Muscle layer of colon (tissue), 2 donors: ENCODE measurements around the gene CHST6.
"Not testable (repeated sequence)": the region's sequence is repeated elsewhere in the genome, so short reads cannot be mapped to it uniquely, and the experiment has no call there.

Experiments used
- H3K27ac ChIP-seq: one replicate; pipeline ENCODE4 v1.7.0; 2013; ENCODE audit warnings: low read depth, mild to moderate bottlenecking, low read length, moderate library complexity
- H3K27me3 ChIP-seq, 2 donors: one replicate each; pipeline ENCODE4 v1.7.0; 2013; ENCODE audit warnings: low read length in 2 of 2, mild to moderate bottlenecking in 2 of 2; ENCODE audit not compliant: insufficient read depth in 2 of 2, control insufficient read depth in 1 of 2
- H3K36me3 ChIP-seq: one replicate; pipeline ENCODE4 v1.7.0; 2013; ENCODE audit warnings: mild to moderate bottlenecking, low read length; ENCODE audit not compliant: insufficient read depth
- H3K4me1 ChIP-seq: one replicate; pipeline ENCODE4 v1.7.0; 2013; ENCODE audit warnings: mild to moderate bottlenecking, low read length; ENCODE audit not compliant: insufficient read depth
- H3K4me3 ChIP-seq, 2 donors: one replicate each; pipeline ENCODE4 v1.7.0; 2013; ENCODE audit warnings: low read length in 2 of 2, low read depth in 1 of 2, mild to moderate bottlenecking in 1 of 2, moderate library complexity in 1 of 2
- H3K9ac ChIP-seq: one replicate; pipeline ENCODE4 v1.7.0; 2013; ENCODE audit warnings: low read length
- H3K9me3 ChIP-seq: one replicate; pipeline ENCODE4 v1.7.0; 2013; ENCODE audit warnings: mild to moderate bottlenecking, low read length
- donor health status: abdominal sarcoma.
- donor health status: Adenocarcinoma of cecum.

CHST6 gene

GRCh38 chr16:75464122-75464918, 30.9 kb downstream of the CHST6 start, which contains the start of gene TMEM170A:
TMEM170A (minus strand) TSS chr16:75464689; CDS start chr16:75464600, 89 bp downstream.
- Histone ChIP-seq H3K27ac (peak within 1 kb of the TSS; percentile 98), H3K36me3 (no peaks in the 10 kb centered on the region), H3K9ac (peak within 1 kb of the TSS; percentile 44), H3K9me3 (no peaks in the 10 kb centered on the region), H3K4me1 (peaks cover 5% of the 10 kb centered on the region), H3K4me3 (peak within 1 kb of the TSS; percentile 63 to 94), H3K27me3 (no peaks in the 10 kb centered on the region)

GRCh38 chr16:75463389-75464121, 31.7 kb downstream of the CHST6 start:
- H3K36me3 ChIP-seq, H3K27me3 ChIP-seq, H3K9me3 ChIP-seq, H3K4me1 ChIP-seq: not testable (repeated sequence)
- Histone ChIP-seq H3K4me3 (peak overlapping the region; percentile 63 to 94), H3K27ac (peak overlapping the region; percentile 98), H3K9ac (peak overlapping the region; percentile 44)

DNA sequence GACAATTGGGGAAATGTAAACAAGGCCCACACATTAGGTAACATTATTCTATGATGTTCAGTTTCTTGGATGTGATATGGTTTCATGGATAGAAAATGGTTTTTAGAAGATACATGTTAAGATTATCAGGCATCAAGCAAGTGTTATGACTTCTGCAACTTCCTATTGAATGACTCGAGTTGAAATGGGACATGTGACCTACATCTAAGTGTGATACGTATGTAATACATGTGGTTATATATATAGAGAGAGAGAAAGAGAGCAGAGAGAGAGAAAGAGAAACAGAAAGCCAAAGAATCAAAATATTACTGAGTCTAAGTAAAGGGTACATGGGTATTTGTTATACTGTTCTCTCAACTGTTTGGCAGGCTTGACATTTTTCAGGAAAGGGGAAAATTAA, 32.4 kb downstream of the CHST6 start:
- Histone ChIP-seq H3K9ac (no peak overlapping the region), H3K27ac (no peak overlapping the region), H3K9me3 (no peaks in the 10 kb centered on the region), H3K27me3 (no peaks in the 10 kb centered on the region), H3K4me3 (peak overlapping the region in 1 of 2 donors; percentile 63), H3K4me1 (peaks cover 5% of the 10 kb centered on the region), H3K36me3 (no peaks in the 10 kb centered on the region)

- Histone ChIP-seq H3K36me3 (no peaks in the 10 kb centered on the region), H3K27ac (no peak overlapping the region), H3K4me3 (no peak overlapping the region), H3K9ac (no peak overlapping the region), H3K9me3 (no peaks in the 10 kb centered on the region), H3K27me3 (no peaks in the 10 kb centered on the region), H3K4me1 (peaks cover 5% of the 10 kb centered on the region)
Measured at GRCh38 chr16:75461575-75461974, 33.7 kb downstream of the CHST6 start.

GRCh38 chr16:75460446-75460845, 34.8 kb downstream of the CHST6 start:
- Histone ChIP-seq H3K4me1 (peaks cover 5% of the 10 kb centered on the region), H3K27me3 (no peaks in the 10 kb centered on the region), H3K9ac (no peak overlapping the region), H3K9me3 (no peaks in the 10 kb centered on the region), H3K27ac (no peak overlapping the region), H3K36me3 (no peaks in the 10 kb centered on the region), H3K4me3 (no peak overlapping the region)

DNA sequence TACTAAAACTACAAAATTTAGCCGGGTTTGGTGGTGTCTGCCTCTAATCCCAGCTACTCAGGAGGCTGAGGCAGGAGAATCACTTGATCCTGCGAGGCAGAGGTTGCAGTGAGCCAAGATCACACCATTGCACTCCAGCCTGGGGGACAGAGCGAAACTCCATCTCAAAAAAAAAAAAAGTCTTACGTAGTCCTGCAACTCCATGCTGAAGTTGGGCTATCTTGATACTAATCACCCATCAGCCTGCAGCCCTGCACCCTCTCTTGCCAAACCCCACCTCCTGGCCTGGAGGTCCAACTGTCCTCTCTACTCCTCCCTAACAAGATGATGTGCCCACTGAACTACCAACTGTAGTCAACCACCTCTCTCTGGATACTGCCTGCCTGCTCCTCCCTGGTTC, 35.5 kb downstream of the CHST6 start:
- no peaks in the 10 kb centered on the region for H3K36me3 ChIP-seq
- H3K9ac ChIP-seq: no peak overlapping the region
- no peak overlapping the region for H3K4me3 ChIP-seq
- peaks cover 5% of the 10 kb centered on the region for H3K4me1 ChIP-seq
- H3K9me3 ChIP-seq: no peaks in the 10 kb centered on the region
- H3K27ac ChIP-seq: no peak overlapping the region
- no peaks in the 10 kb centered on the region for H3K27me3 ChIP-seq

DNA sequence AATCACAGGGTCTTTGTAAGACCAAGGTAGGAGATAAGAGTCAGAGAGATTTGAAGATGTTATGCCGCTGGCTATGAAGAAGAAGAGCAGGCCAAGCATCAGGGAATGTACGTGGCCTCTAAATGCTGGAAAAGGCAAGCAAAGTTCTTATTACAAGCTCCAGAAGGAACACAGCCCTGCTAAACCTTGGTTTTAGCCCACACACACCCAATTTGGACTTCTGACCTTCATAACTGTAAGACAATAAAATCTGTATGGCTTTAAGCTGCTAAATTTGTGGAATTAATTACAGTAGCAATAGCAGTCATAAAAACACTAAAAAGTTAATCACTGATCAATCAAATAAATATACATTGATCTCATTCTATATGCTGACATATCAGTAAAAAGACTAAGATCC, 36.8 kb downstream of the CHST6 start:
- Histone ChIP-seq H3K9me3 (no peaks in the 10 kb centered on the region), H3K4me3 (no peak overlapping the region), H3K27ac (no peak overlapping the region), H3K36me3 (no peaks in the 10 kb centered on the region), H3K27me3 (no peaks in the 10 kb centered on the region), H3K9ac (no peak overlapping the region), H3K4me1 (peaks cover 5% of the 10 kb centered on the region)

- Histone ChIP-seq H3K4me3 (no peak overlapping the region), H3K27ac (no peak overlapping the region), H3K27me3 (no peaks in the 10 kb centered on the region), H3K4me1 (peaks cover 5% of the 10 kb centered on the region), H3K9ac (no peak overlapping the region), H3K9me3 (no peaks in the 10 kb centered on the region), H3K36me3 (no peaks in the 10 kb centered on the region)
Measured at GRCh38 chr16:75458029-75458428, 37.2 kb downstream of the CHST6 start.

- Histone ChIP-seq H3K36me3 (no peaks in the 10 kb centered on the region), H3K9ac (no peak overlapping the region), H3K27me3 (no peaks in the 10 kb centered on the region), H3K9me3 (no peaks in the 10 kb centered on the region), H3K4me1 (peaks cover 5% of the 10 kb centered on the region), H3K4me3 (no peak overlapping the region), H3K27ac (no peak overlapping the region)
Measured at GRCh38 chr16:75457485-75458021, 37.7 kb downstream of the CHST6 start.

DNA sequence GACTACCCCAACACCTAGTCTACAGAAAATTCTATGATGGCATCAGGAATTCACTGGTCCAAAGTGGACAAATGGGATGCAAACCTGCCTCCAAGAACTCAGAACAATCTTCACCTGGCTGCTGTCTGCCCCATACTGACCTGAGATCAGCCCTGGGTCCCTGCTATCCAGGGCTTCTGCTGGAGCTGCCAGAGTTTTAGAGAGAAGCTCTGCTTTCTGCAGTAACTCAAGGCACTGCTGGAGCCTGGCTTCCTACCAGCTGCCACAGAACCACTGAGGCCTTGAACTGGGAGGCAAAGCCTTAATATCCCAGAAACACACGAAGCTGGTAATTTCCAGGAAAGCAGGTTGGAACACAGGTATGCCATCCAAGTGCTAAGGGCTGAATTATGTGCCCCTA, 38.3 kb downstream of the CHST6 start:
- Histone ChIP-seq H3K9ac (no peak overlapping the region), H3K4me1 (peaks cover 5% of the 10 kb centered on the region), H3K27me3 (no peaks in the 10 kb centered on the region), H3K9me3 (no peaks in the 10 kb centered on the region), H3K4me3 (no peak overlapping the region), H3K36me3 (no peaks in the 10 kb centered on the region), H3K27ac (no peak overlapping the region)

GRCh38 chr16:75456486-75456885, 38.8 kb downstream of the CHST6 start:
- not testable (repeated sequence) for H3K36me3 ChIP-seq, H3K4me3 ChIP-seq, H3K27ac ChIP-seq, H3K9me3 ChIP-seq, H3K9ac ChIP-seq, H3K4me1 ChIP-seq, H3K27me3 ChIP-seq
